Pancreas (tissue), 10 donors: ENCODE results near the gene NLN. TPM values are rescaled to one million over a fixed set of nuclear protein-coding genes. Genes with fewer than 3 reads are reported as not detected.

Source experiments
- ATAC-seq, 4 donors: fragments of 200-7000 bp; cut with Tn5 transposase; one replicate each; pipeline versions ENCODE4 v1.8.0 to v1.9.1; 2020; ENCODE audit warnings: mild to moderate bottlenecking in 4 of 4, moderate library complexity in 4 of 4
- DNase-seq, 6 donors: peaks; one replicate each; pipeline ENCODE4 v3.0.0-alpha.2; 2020
- FAIRE-seq: peaks from 2 replicates; lab custom pipeline; 2012; peaks lifted over from hg19 to GRCh38; lab: Jason Lieb, UNC
- H3K27ac ChIP-seq, 4 donors: fragments of 200-600 bp; sonication (generic); 1 replicate in 3 of 4; 2 replicates in 1 of 4; pipeline versions ENCODE4 v1.5.0 to v1.8.0; 2020
- H3K27me3 ChIP-seq, 4 donors: fragments of 200-600 bp; one replicate each; pipeline ENCODE4 v1.8.0; 2021
- H3K36me3 ChIP-seq, 3 donors: fragments of 200-600 bp; sonication (generic) in 1 of 3; one replicate each; pipeline versions ENCODE4 v1.5.0 to v1.8.0; 2020 to 2021
- H3K4me1 ChIP-seq, 3 donors: fragments of 200-600 bp; one replicate each; pipeline ENCODE4 v1.8.0; 2021
- H3K4me3 ChIP-seq, 4 donors: fragments of 200-600 bp; sonication (generic) in 2 of 4; one replicate each; pipeline versions ENCODE4 v1.5.0 to v1.8.0; 2020 to 2021
- H3K9me3 ChIP-seq, 4 donors: fragments of 200-600 bp; one replicate each; pipeline ENCODE4 v1.8.0; 2021
- CTCF ChIP-seq, 4 donors: fragments of 200-600 bp; sonication (generic) in 3 of 4; IDR thresholded peaks; one replicate each; pipeline versions ENCODE4 v1.5.0 to v1.8.0; 2021; ENCODE audit warnings: antibody characterized with exemption in 4 of 4
- WGBS, 2 donors: extraction: QIAGEN DNeasy Blood & Tissue Kit; methylation state at CpG; one replicate each; pipeline ENCODE4 v1.1.7; 2013; 5-methylcytosine and 5-hydroxymethylcytosine counted together
- intact Hi-C, 3 donors: fragments of 100-400 bp; cut with DNase I; formaldehyde crosslinking; loops; one replicate each; pipeline versions ENCODE4 v1.11.1 to v1.14.2; 2022
- polyA plus RNA-seq, 2 donors: library from polyadenylated mRNA; stranded (reverse); fragments of 200-250 nt; gene quantifications; one replicate each; pipeline ENCODE4 v1.2.3, GENCODE V29; 2013
- total RNA-seq, 6 donors: library from RNA; stranded (reverse); fragmentation: NEBNext Ultra II Directional in 4 of 6; extraction: Animal tissue kit (Norgen Biotek cat#: 25700) in 4 of 6; gene quantifications; one replicate each; pipeline versions ENCODE4 v1.2.1 to v1.2.4, GENCODE V29; 2021 to 2023
- donor health status: healthy with polysubstance abuse.
- donor health status: DM: no; HTN: no; CAD: no; lungs with moderate emphysema.
- donor health status: DM: no; HTN: no; CAD: no.
- donor health status: control.
- donor health status: control.
- donor health status: Bipolar disorder and iron deficiency.
- donor health status: DM: yes; HTN: yes; CAD: no.
- donor health status: DM: no; HTN: no; CAD: no.
- donor health status: DM: no; HTN: no; CAD: no.
- donor health status: DM: yes; HTN: yes; CAD: no.

The NLN gene
- total and polyA plus RNA-seq, 8 donors = 1.8 to 15.0 (median 8.0) TPM

GRCh38 chr5:65813174-65813573, 91.2 kb downstream of the NLN start:
- no peak for ATAC-seq
- no peak for TF ChIP-seq CTCF (IDR thresholded peaks at IDR 0.05)
- H3K4me3 ChIP-seq = no peak overlapping the region
- FAIRE-seq = no peak
- no peaks in the 10 kb centered on the region for H3K36me3 ChIP-seq
- DNase-seq = no peak
- H3K27ac ChIP-seq = no peak overlapping the region
- H3K9me3 ChIP-seq = no peaks in the 10 kb centered on the region
- intact Hi-C loops = no loop called here
- H3K4me1 ChIP-seq = no peaks in the 10 kb centered on the region
- H3K27me3 ChIP-seq = no peaks in the 10 kb centered on the region

- no peak for TF ChIP-seq CTCF (IDR thresholded peaks at IDR 0.05)
- 90 to 96% methylated on average over 1 of the region's 1 CpG for WGBS, 2 donors
These were observed 93.2 kb downstream of the NLN start for GRCh38 chr5:65815161-65815560.

GRCh38 chr5:65816729-65817128, 94.7 kb downstream of the NLN start:
- ATAC-seq = no peak
- DNase-seq = no peak
- Histone ChIP-seq H3K9me3 (no peaks in the 10 kb centered on the region), H3K4me1 (no peaks in the 10 kb centered on the region), H3K4me3 (no peak overlapping the region), H3K27me3 (no peaks in the 10 kb centered on the region), H3K27ac (no peak overlapping the region), H3K36me3 (no peaks in the 10 kb centered on the region)
- 94 to 100% methylated on average over 2 of the region's 2 CpGs for WGBS, 2 donors
- intact Hi-C loops = no loop called here
- TF ChIP-seq CTCF (IDR thresholded peaks at IDR 0.05) = no peak
- no peak for FAIRE-seq

More at GRCh38 chr5:65815161-65815560, 93.2 kb downstream of the NLN start:
- no peak for DNase-seq
- Histone ChIP-seq H3K27ac (no peak overlapping the region), H3K9me3 (no peaks in the 10 kb centered on the region), H3K4me1 (no peaks in the 10 kb centered on the region), H3K36me3 (no peaks in the 10 kb centered on the region), H3K4me3 (no peak overlapping the region), H3K27me3 (no peaks in the 10 kb centered on the region)
- no peak for FAIRE-seq
- no peak for ATAC-seq
- intact Hi-C loops = no loop called here

- no peak for DNase-seq
- Histone ChIP-seq H3K36me3 (no peaks in the 10 kb centered on the region), H3K4me3 (no peak overlapping the region), H3K27me3 (no peaks in the 10 kb centered on the region), H3K4me1 (no peaks in the 10 kb centered on the region), H3K27ac (no peak overlapping the region), H3K9me3 (no peaks in the 10 kb centered on the region)
- no peak for TF ChIP-seq CTCF (IDR thresholded peaks at IDR 0.05)
- intact Hi-C loops = no loop called here
- WGBS, 2 donors = 80 to 89% methylated on average over 4 of the region's 4 CpGs
- no peak for FAIRE-seq
- no peak for ATAC-seq
These were observed 95.9 kb downstream of the NLN start for GRCh38 chr5:65817931-65818330.

GRCh38 chr5:65818592-65818991, 96.6 kb downstream of the NLN start:
- no peak for FAIRE-seq
- Histone ChIP-seq H3K36me3 (no peaks in the 10 kb centered on the region), H3K27ac (no peak overlapping the region), H3K27me3 (no peaks in the 10 kb centered on the region), H3K4me3 (no peak overlapping the region), H3K4me1 (no peaks in the 10 kb centered on the region), H3K9me3 (no peaks in the 10 kb centered on the region)
- WGBS, 2 donors = 85 to 87% methylated on average over 4 of the region's 4 CpGs
- no peak for TF ChIP-seq CTCF (IDR thresholded peaks at IDR 0.05)
- ATAC-seq = peak in 1 of 4 donors; percentile 21
- no peak for DNase-seq
- intact Hi-C loops = no loop called here
